CD4-positive, alpha-beta memory T cell (primary cell): ENCODE results near the gene VIPR2. TPM values are rescaled to one million over a fixed set of nuclear protein-coding genes. Genes with fewer than 3 reads are reported as not detected.

ENCODE experiments used
- CTCF ChIA-PET: fragments of 350-600 bp; sonication (Branson Sonifier 250); formaldehyde crosslinking; loops from one replicate; lab custom pipeline; 2021; ENCODE audit warnings: inconsistent platforms; ENCODE audit not compliant: partially characterized antibody; lab: Charles Lee
- POLR2A ChIA-PET: fragments of 350-600 bp; sonication (Branson Sonifier 250); formaldehyde crosslinking; loops from one replicate; lab custom pipeline; 2021; ENCODE audit not compliant: partially characterized antibody; lab: Charles Lee
- DNase-seq, 5 donors: peaks; one replicate each; pipeline versions ENCODE4 v3.0.0 to v3.0.0-alpha.2; 2020 to 2022; ENCODE audit warnings: mixed read lengths in 1 of 5
- H3K27ac ChIP-seq: one replicate; pipeline ENCODE4 v1.7.0; 2013; ENCODE audit warnings: low read depth, low read length
- H3K27me3 ChIP-seq: 2 replicates; pipeline ENCODE4 v1.7.0; 2013; ENCODE audit warnings: mild to moderate bottlenecking, low read length, moderate library complexity; ENCODE audit not compliant: insufficient read depth
- H3K36me3 ChIP-seq: 2 replicates; pipeline ENCODE4 v1.7.0; 2013; ENCODE audit warnings: mild to moderate bottlenecking, low read length, moderate library complexity; ENCODE audit not compliant: insufficient read depth
- H3K4me1 ChIP-seq: 2 replicates; pipeline ENCODE4 v1.7.0; 2013; ENCODE audit warnings: mild to moderate bottlenecking, low read length, moderate library complexity; ENCODE audit not compliant: insufficient read depth
- H3K4me3 ChIP-seq, 2 donors: one replicate each; pipeline ENCODE4 v1.7.0; 2013; ENCODE audit warnings: low read length in 2 of 2, mild to moderate bottlenecking in 1 of 2
- H3K9me3 ChIP-seq, 2 donors: one replicate each; pipeline ENCODE4 v1.7.0; 2013; ENCODE audit warnings: low read length in 2 of 2, control low read depth in 1 of 2; ENCODE audit not compliant: control insufficient read depth in 1 of 2
- H3K27ac Mint-ChIP-seq, 7 donors: one replicate each; pipeline ENCODE4 v1.8.0; 2020 to 2021; ENCODE audit warnings: mixed read lengths in 7 of 7, mild to moderate bottlenecking in 6 of 7, inconsistent platforms in 3 of 7, moderate library complexity in 3 of 7
- H3K27me3 Mint-ChIP-seq, 2 donors: one replicate each; pipeline ENCODE4 v1.8.0; 2020 to 2021; ENCODE audit warnings: mixed read lengths in 2 of 2
- H3K36me3 Mint-ChIP-seq, 2 donors: one replicate each; pipeline ENCODE4 v1.8.0; 2020 to 2021; ENCODE audit warnings: mixed read lengths in 2 of 2, inconsistent platforms in 1 of 2, mild to moderate bottlenecking in 1 of 2
- H3K4me1 Mint-ChIP-seq, 4 donors: one replicate each; pipeline ENCODE4 v1.8.0; 2020 to 2021; ENCODE audit warnings: mixed read lengths in 4 of 4, mild to moderate bottlenecking in 1 of 4
- H3K4me3 Mint-ChIP-seq, 8 donors: one replicate each; pipeline ENCODE4 v1.8.0; 2020 to 2021; ENCODE audit warnings: mixed read lengths in 8 of 8, mild to moderate bottlenecking in 7 of 8, moderate library complexity in 6 of 8, inconsistent platforms in 3 of 8
- H3K9me3 Mint-ChIP-seq, 8 donors: one replicate each; pipeline ENCODE4 v1.8.0; 2020 to 2021; ENCODE audit warnings: mixed read lengths in 8 of 8, mild to moderate bottlenecking in 5 of 8, inconsistent platforms in 3 of 8, moderate library complexity in 1 of 8
- intact Hi-C: fragments of 100-400 bp; cut with micrococcal nuclease; formaldehyde crosslinking; loops from one replicate; pipeline ENCODE4 v1.15.1; 2023
- polyA plus RNA-seq, 2 donors: library from polyadenylated mRNA; unstranded; fragments of 300-500 nt; fragmentation: Illumina TruSeq; gene quantifications; one replicate each; pipeline ENCODE4 v1.2.3, GENCODE V29; 2021
- total RNA-seq, 2 experiments: library from RNA; stranded (reverse); gene quantifications; one replicate each; pipeline ENCODE4 v1.2.3, GENCODE V29; 2021

The VIPR2 gene
- total and polyA plus RNA-seq, 4 experiments from 2014 or later, result 0.15 to 0.17 TPM; not detected in 2

DNA sequence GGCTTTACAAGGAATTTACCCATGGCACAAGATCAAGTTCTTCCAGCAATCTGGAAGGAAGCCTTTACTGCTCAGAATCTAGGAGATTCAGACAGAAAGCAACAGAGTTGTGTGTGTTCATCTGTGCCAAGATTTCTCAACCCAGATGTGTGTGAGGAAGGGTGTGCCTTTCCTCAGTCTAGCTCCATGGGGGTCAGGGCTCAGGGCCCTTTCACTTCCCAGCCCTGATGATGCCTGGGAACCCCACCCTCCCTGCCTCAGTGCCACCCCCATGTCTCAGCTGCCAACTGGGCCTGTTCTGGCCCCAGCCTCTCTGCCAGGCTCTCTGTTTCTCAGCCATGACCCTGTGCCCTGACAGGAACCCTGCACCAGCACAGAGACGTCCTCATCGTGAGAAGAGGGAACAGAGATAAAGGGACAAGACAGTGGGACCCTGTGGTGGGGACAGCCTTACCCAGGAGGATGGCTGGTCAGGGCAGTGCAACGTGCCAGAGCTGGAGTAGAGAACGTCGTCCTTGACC, 102.0 kb downstream of the VIPR2 start:
- no peaks in the 10 kb centered on the region for H3K36me3 ChIP-seq
- H3K4me3 ChIP-seq, result no peak overlapping the region
- POLR2A ChIA-PET, result no interaction called here
- peaks cover 0 to 8% (median 0%) of the 10 kb centered on the region in 8 donors for H3K9me3 Mint-ChIP-seq
- no peak overlapping the region for H3K27ac Mint-ChIP-seq
- H3K27me3 Mint-ChIP-seq, result peaks cover 4 to 17% of the 10 kb centered on the region in 2 donors
- H3K4me1 ChIP-seq, result no peaks in the 10 kb centered on the region
- H3K9me3 ChIP-seq, result no peaks in the 10 kb centered on the region
- no peaks in the 10 kb centered on the region for H3K36me3 Mint-ChIP-seq
- CTCF ChIA-PET, result no interaction called here
- intact Hi-C loops, result no loop called here
- no peaks in the 10 kb centered on the region for H3K4me1 Mint-ChIP-seq
- no peak overlapping the region for H3K4me3 Mint-ChIP-seq
- no peak overlapping the region for H3K27ac ChIP-seq
- no peaks in the 10 kb centered on the region for H3K27me3 ChIP-seq
- DNase-seq, result no peak

DNA sequence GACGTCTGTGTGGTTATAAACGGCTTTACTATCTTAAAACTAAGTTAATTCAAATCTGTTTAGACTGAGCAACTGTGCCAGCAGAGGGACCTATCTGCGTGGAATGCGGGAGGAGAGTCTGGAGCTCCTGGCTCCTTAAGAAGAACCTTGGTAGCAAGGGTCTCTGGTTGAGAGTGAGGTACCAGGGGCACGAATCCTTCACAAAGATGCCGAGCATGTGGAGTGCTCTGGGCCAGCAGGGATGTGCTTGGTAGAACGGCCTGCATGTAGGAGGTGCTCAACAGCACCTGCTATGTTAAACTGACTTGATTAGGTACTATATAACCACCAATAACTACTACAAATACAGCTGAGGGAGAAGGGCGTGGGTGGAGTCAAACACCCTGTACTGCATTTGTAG, 102.6 kb downstream of the VIPR2 start:
- peaks cover 4 to 14% of the 10 kb centered on the region in 2 donors for H3K27me3 Mint-ChIP-seq
- Histone ChIP-seq H3K4me1 (no peaks in the 10 kb centered on the region), H3K27me3 (no peaks in the 10 kb centered on the region), H3K4me3 (no peak overlapping the region), H3K27ac (no peak overlapping the region), H3K9me3 (no peaks in the 10 kb centered on the region), H3K36me3 (no peaks in the 10 kb centered on the region)
- peaks cover 0 to 8% (median 0%) of the 10 kb centered on the region in 8 donors for H3K9me3 Mint-ChIP-seq
- ChIA-PET POLR2A (no interaction called here), CTCF (no interaction called here)
- no peak for DNase-seq
- no peak overlapping the region for H3K27ac Mint-ChIP-seq
- no peaks in the 10 kb centered on the region for H3K4me1 Mint-ChIP-seq
- intact Hi-C loops, result no loop called here
- H3K36me3 Mint-ChIP-seq, result no peaks in the 10 kb centered on the region
- no peak overlapping the region for H3K4me3 Mint-ChIP-seq

DNA sequence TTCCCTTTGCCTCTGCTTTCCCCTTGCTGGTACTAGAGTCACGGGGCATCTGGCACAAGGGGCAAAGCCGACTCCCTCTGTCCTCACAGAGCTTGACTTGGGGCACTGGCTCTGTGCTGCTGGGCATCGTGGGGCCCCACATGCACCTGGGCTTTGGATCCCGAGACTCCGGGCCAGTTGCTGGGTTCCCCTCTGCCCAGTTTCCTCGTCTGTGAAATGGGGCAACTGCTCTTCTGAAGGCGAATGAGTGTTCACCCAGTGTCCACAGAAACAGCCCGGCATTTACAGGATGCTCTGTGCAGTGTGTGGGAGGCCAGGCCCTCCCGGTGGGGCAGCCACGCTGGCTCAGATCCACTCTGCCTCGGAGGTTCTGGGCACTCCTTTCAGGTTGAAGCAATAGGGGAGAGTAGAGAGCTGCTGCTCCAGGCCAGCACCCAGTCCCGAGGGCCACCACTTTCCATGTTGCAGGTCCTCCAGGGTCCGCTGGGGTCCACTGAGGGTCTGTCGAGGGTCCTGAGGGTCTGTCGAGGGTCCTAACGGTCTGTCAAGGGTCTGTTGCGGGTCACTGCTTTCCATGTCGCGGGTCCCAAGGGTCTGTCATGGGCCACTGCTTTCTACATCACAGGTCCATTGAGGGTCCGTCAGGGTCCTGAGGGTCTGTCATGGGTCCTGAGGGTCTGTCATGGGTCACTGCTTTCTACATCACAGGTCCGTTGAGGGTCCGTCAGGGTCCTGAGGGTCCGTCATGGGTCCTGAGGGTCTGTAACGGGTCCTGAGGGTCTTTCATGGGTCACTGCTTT, 103.6 kb downstream of the VIPR2 start:
- ChIA-PET POLR2A (no interaction called here), CTCF (no interaction called here)
- H3K36me3 Mint-ChIP-seq, result no peaks in the 10 kb centered on the region
- peaks cover 0 to 8% (median 0%) of the 10 kb centered on the region in 8 donors for H3K9me3 Mint-ChIP-seq
- Histone ChIP-seq H3K4me3 (no peak overlapping the region), H3K4me1 (no peaks in the 10 kb centered on the region), H3K27me3 (no peaks in the 10 kb centered on the region), H3K27ac (no peak overlapping the region), H3K36me3 (no peaks in the 10 kb centered on the region), H3K9me3 (no peaks in the 10 kb centered on the region)
- no peak for DNase-seq
- H3K27ac Mint-ChIP-seq, result no peak overlapping the region
- peaks cover 4 to 13% of the 10 kb centered on the region in 2 donors for H3K27me3 Mint-ChIP-seq
- H3K4me3 Mint-ChIP-seq, result no peak overlapping the region
- H3K4me1 Mint-ChIP-seq, result no peaks in the 10 kb centered on the region
- intact Hi-C loops, result no loop called here

DNA sequence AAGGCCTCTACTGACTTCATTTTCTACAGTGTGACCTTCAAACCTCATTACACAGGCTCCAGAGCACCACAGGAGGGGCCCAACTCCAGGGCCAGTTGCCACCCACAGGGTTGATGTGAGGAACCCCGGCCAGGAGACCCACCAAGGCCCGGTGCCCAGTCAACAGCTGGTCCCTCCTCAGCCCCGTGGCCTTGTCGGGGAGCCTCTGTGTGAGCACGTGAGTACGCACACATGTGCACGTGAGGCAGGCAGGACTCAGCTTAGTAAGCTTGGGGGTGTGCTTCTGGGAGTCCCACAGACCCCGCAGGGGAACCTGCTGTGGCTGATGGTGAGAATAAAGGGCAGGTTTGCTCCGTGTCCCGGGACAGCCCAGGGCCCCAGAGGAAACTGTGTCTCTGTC, 104.5 kb downstream of the VIPR2 start:
- intact Hi-C loops, result no loop called here
- H3K27ac Mint-ChIP-seq, result no peak overlapping the region
- Histone ChIP-seq H3K4me1 (no peaks in the 10 kb centered on the region), H3K27me3 (no peaks in the 10 kb centered on the region), H3K36me3 (no peaks in the 10 kb centered on the region), H3K27ac (no peak overlapping the region), H3K9me3 (no peaks in the 10 kb centered on the region), H3K4me3 (no peak overlapping the region)
- no peak for DNase-seq
- H3K4me3 Mint-ChIP-seq, result no peak overlapping the region
- no peaks in the 10 kb centered on the region for H3K36me3 Mint-ChIP-seq
- H3K9me3 Mint-ChIP-seq, result peaks cover 0 to 8% (median 0%) of the 10 kb centered on the region in 8 donors
- CTCF ChIA-PET, result no interaction called here
- H3K27me3 Mint-ChIP-seq, result peaks cover 2 to 12% of the 10 kb centered on the region in 2 donors
- H3K4me1 Mint-ChIP-seq, result no peaks in the 10 kb centered on the region
- POLR2A ChIA-PET, result no interaction called here

DNA sequence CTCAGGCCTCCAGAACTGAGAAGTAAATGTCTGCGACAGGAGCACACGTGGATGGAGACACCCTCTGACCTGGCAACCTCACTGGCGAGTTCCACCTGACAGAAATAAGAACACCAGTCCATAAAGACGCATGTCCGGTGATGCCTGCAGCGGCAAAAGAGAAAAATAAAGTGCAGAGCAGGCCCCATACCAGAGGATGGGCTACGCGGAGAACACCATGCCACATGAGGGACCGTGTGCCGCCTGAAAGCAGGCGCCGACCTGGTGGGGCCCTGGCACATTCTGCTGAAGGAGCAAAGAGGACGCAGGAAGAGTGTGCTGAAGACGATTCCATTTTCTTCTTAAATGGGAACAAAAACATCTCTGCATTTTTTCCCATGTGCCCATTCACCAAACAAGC, 105.0 kb downstream of the VIPR2 start:
- H3K9me3 ChIP-seq, result no peaks in the 10 kb centered on the region
- Mint-ChIP-seq H3K36me3 (no peaks in the 10 kb centered on the region), H3K4me1 (no peaks in the 10 kb centered on the region), H3K27ac (peak overlapping the region in 1 of 7 donors; percentile 31), H3K9me3 (peaks cover 0 to 6% (median 0%) of the 10 kb centered on the region in 8 donors), H3K27me3 (peaks cover 1 to 12% of the 10 kb centered on the region in 2 donors), H3K4me3 (no peak overlapping the region)
- POLR2A ChIA-PET, result no interaction called here
- DNase-seq, result no peak
- H3K4me1 ChIP-seq, result no peaks in the 10 kb centered on the region
- no peak overlapping the region for H3K27ac ChIP-seq
- CTCF ChIA-PET, result no interaction called here
- H3K4me3 ChIP-seq, result no peak overlapping the region
- H3K27me3 ChIP-seq, result no peaks in the 10 kb centered on the region
- H3K36me3 ChIP-seq, result no peaks in the 10 kb centered on the region
- intact Hi-C loops, result no loop called here

DNA sequence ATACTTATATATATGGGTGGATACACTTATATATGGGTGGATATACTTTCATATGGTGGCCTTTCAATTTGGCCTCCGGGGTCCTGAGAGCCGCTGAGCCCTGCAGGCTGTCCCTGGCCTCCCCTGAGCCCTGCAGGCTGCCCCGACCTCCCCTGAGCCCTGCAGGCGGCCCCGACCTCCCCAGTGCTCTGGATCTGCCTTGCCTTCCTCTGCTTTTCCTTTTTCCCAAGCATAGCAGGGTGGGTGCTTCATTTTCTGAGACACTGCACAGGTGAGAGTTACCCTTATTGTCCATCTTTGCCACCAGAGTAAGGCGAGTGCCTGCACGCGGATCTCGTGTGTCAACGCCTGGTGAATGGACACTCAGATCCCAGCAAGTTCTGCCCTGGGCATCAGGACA, 106.6 kb downstream of the VIPR2 start:
- H3K4me1 Mint-ChIP-seq, result no peaks in the 10 kb centered on the region
- H3K4me3 Mint-ChIP-seq, result no peak overlapping the region
- Histone ChIP-seq H3K36me3 (no peaks in the 10 kb centered on the region), H3K27me3 (no peaks in the 10 kb centered on the region), H3K4me1 (no peaks in the 10 kb centered on the region), H3K27ac (no peak overlapping the region), H3K4me3 (no peak overlapping the region), H3K9me3 (no peaks in the 10 kb centered on the region)
- H3K36me3 Mint-ChIP-seq, result no peaks in the 10 kb centered on the region
- H3K27me3 Mint-ChIP-seq, result peaks cover 0 to 8% of the 10 kb centered on the region in 2 donors
- H3K9me3 Mint-ChIP-seq, result peaks cover 0 to 6% (median 0%) of the 10 kb centered on the region in 8 donors
- ChIA-PET CTCF (no interaction called here), POLR2A (no interaction called here)
- no peak overlapping the region for H3K27ac Mint-ChIP-seq
- DNase-seq, result no peak
- intact Hi-C loops, result no loop called here

DNA sequence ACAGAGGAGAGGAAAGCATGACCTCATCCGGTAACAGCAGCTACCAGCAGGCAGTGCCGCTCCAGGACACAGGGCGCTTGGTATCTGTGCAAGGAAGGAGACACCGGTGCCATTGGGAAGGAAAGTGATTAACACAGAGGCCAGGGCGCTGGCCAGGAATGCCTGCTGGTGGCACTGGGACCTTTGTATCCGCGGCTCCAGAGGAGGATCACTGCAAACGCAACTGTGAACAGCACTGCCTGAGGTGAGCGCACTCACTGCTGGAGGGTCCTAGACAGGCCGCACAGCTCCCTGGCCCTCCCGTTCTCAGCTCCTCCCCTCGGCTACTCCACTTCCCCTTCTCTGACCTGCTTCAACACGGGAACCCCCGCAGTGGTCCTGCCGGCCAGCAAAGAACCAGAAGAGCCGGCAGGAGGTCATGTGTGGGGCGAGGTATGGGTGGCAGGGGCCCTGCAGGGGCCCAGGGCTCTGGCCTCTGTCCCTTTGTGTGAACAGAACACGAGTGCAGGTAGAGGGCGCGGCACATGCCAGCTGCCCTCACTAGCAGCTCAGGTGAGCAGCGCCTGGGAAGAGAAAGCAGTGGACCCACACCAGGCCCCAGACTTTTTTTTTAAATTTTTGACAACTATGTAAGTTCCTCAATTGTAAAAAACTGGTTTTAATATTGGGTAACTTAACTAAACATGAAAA, 107.6 kb downstream of the VIPR2 start:
- CTCF ChIA-PET, result no interaction called here
- Histone ChIP-seq H3K9me3 (no peaks in the 10 kb centered on the region), H3K27me3 (no peaks in the 10 kb centered on the region), H3K36me3 (no peaks in the 10 kb centered on the region), H3K27ac (no peak overlapping the region), H3K4me1 (no peaks in the 10 kb centered on the region), H3K4me3 (no peak overlapping the region)
- Mint-ChIP-seq H3K36me3 (no peaks in the 10 kb centered on the region), H3K4me3 (no peak overlapping the region), H3K9me3 (peaks cover 0 to 4% (median 0%) of the 10 kb centered on the region in 8 donors), H3K27ac (no peak overlapping the region), H3K4me1 (no peaks in the 10 kb centered on the region), H3K27me3 (peaks cover 1 to 9% of the 10 kb centered on the region in 2 donors)
- DNase-seq, result no peak
- intact Hi-C loops, result no loop called here
- POLR2A ChIA-PET, result no interaction called here
